Fibroblast of pulmonary artery (primary cell): ENCODE data around the gene RASGEF1C.

Source experiments
- DNase-seq: peaks from one replicate; pipeline ENCODE4 v3.0.0-alpha.2; 2010; ENCODE audit warnings: low read depth
- H3K4me3 ChIP-seq: replicated peaks from 2 replicates; pipeline ENCODE4 v1.5.1; 2011; ENCODE audit warnings: low read depth, mild to moderate bottlenecking, control low read depth, low read length, moderate library complexity
- CTCF ChIP-seq: IDR thresholded peaks from 2 replicates; pipeline ENCODE4 v1.5.1; 2011; ENCODE audit warnings: mild to moderate bottlenecking, control low read depth, low read length, inconsistent platforms; ENCODE audit errors: missing control alignments

Gene RASGEF1C

GRCh38 chr5:180103487-180104167, 105.4 kb downstream of the RASGEF1C start:
- TF ChIP-seq CTCF: no peak
- no peak for DNase-seq
- no peak overlapping the region for H3K4me3 ChIP-seq

- TF ChIP-seq CTCF: no peak
- H3K4me3 ChIP-seq: no peak overlapping the region
- DNase-seq: no peak
These were observed 106.4 kb downstream of the RASGEF1C start for GRCh38 chr5:180102636-180103035.

GRCh38 chr5:180101451-180102105, 107.4 kb downstream of the RASGEF1C start:
- H3K4me3 ChIP-seq: no peak overlapping the region
- DNase-seq: no peak
- no peak for TF ChIP-seq CTCF

DNA sequence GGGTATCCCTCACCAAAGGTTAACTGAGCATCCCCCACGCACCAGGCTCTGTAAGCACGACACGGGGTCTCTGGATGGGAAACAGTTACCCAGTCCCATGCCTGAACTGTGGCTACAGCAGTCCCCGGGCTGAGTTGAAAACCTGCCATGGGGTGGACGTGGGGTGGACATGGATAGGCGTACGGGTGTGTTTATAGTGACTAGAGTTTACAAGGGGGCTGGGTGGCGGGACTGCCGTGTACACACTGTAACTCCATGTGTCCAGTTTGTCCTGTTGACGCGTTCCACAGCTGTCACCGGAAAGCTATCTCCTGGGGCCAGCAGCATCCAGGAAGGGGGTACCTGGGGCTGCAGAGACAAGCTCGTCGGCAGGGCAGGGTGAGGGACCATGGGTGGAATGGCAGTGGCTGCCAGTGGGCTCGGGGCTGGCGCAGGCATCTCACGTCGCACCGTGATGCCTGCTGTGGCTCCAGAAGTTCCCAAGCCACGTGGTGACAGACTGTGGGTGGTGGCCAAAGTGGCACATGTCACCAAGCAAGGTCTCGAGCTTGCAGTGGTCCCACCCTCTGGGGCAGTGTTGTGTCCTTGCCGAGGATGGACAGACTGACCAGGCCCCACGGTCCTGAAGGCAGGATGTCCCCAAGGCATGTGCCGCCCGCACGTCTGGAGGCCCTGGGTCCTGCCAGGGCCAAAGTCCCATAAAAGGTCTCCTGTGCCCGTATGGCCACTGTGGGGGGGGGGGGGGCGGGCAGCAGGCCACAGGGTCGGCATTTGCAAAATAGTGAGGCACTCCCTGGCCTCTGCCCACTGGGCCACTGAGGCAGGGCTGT, 108.2 kb downstream of the RASGEF1C start:
- DNase-seq: no peak
- H3K4me3 ChIP-seq: no peak overlapping the region

GRCh38 chr5:180099733-180100611, 109.0 kb downstream of the RASGEF1C start:
- no peak for DNase-seq
- no peak for TF ChIP-seq CTCF
- H3K4me3 ChIP-seq: no peak overlapping the region

More for the DNA sequence above, 108.2 kb downstream of the RASGEF1C start:
- no peak for TF ChIP-seq CTCF

DNA sequence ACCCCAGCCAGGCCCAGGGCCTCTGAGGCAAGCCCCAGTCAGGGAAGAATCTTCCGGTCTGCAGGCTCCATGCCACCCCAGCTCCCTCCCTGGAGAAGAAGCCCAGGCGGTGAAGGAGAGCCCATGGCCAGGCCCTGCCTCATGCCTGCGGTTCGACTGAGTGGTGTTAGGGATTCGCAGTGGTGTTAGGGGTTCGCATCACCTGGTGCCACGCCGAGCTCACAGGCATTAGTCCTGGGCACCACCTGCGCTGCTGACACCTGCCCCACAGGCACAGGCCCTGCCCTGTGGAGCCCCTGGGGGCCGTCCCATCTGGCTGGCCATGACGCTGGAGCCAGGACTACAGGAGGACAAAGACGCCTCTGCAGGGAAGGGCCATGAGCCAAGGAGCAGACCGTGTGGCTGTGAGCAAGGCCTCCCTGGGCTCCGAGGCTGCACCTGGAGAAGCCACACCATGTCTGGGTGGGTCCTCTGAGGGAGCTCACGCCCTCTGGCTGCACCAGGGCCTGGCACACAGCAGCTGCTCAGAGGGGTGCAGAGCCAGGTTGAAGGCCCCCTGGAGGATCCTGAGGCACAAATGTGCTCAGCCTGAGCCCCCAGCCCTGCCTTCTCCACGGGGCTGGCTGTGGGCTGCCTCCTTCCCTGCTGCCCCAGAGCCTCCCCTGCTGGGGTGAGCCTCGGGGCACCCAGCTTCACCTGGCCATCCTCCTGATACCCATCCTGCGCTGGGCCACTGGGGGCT, 109.8 kb downstream of the RASGEF1C start:
- H3K4me3 ChIP-seq: no peak overlapping the region
- TF ChIP-seq CTCF: no peak
- DNase-seq: no peak
